DMS53 (cell line): ENCODE data around the gene SLC29A3.
A peak's percentile ranks its signal among the peaks of the same experiment; 100 is the strongest.

Experiments
- DNase-seq: peaks from one replicate; lab custom pipeline; 2025; lab: John Stamatoyannopoulos, UW

SLC29A3 gene

GRCh38 chr10:71300555-71301370, 18.3 kb upstream of the SLC29A3 start:
- no peak for DNase-seq

GRCh38 chr10:71301371-71301916, 17.6 kb upstream of the SLC29A3 start:
- no peak for DNase-seq

GRCh38 chr10:71302451-71302850, 16.6 kb upstream of the SLC29A3 start:
- DNase-seq = no peak

GRCh38 chr10:71302874-71303568, 16.0 kb upstream of the SLC29A3 start:
- DNase-seq = peak; percentile 89

GRCh38 chr10:71303569-71303907, 15.5 kb upstream of the SLC29A3 start:
- no peak for DNase-seq

- no peak for DNase-seq
These were observed 14.1 kb upstream of the SLC29A3 start for GRCh38 chr10:71304914-71305313.

- DNase-seq = no peak
These were observed 12.1 kb upstream of the SLC29A3 start for GRCh38 chr10:71306979-71307378.

GRCh38 chr10:71307469-71308085, 11.5 kb upstream of the SLC29A3 start:
- no peak for DNase-seq

GRCh38 chr10:71308244-71308643, 10.8 kb upstream of the SLC29A3 start:
- no peak for DNase-seq

- no peak for DNase-seq
These were observed 10.1 kb upstream of the SLC29A3 start for GRCh38 chr10:71308985-71309384.

GRCh38 chr10:71309919-71310318, 9.1 kb upstream of the SLC29A3 start:
- DNase-seq = no peak

- no peak for DNase-seq
These were observed 6.8 kb upstream of the SLC29A3 start for GRCh38 chr10:71312220-71312619.

GRCh38 chr10:71312811-71313789, 6.0 kb upstream of the SLC29A3 start:
- DNase-seq = no peak

- DNase-seq = peak; percentile 62
These were observed 4.9 kb upstream of the SLC29A3 start for GRCh38 chr10:71314028-71314693.

GRCh38 chr10:71314694-71315225, 4.3 kb upstream of the SLC29A3 start:
- DNase-seq = peak; percentile 16

GRCh38 chr10:71316056-71316785, 2.8 kb upstream of the SLC29A3 start:
- no peak for DNase-seq

GRCh38 chr10:71316786-71317160, 2.3 kb upstream of the SLC29A3 start:
- DNase-seq = no peak

- DNase-seq = no peak
These were observed 1.3 kb upstream of the SLC29A3 start for GRCh38 chr10:71317739-71318138.

- DNase-seq = no peak
These were observed 837 bp downstream of the SLC29A3 start for GRCh38 chr10:71319800-71320392.

GRCh38 chr10:71320592-71320991, 1.5 kb downstream of the SLC29A3 start:
- no peak for DNase-seq
